Dermis lymphatic vessel endothelial cell (primary cell): ENCODE results near the gene MAP3K21. TPM values are rescaled to one million over a fixed set of nuclear protein-coding genes. Genes with fewer than 3 reads are reported as not detected.

ENCODE experiments used
- total RNA-seq: library from RNA; depleted of rRNA; stranded (reverse); fragments of >200 nt; gene quantifications from 2 replicates; pipeline ENCODE4 v1.2.1, GENCODE V29; 2014

Gene MAP3K21
- total RNA-seq, result 0.43 and 0.54 TPM in 2 replicates

GRCh38 chr1:233327651-233328141 is at the start of gene MAP3K21:
TSS of gene MAP3K21 (plus strand) at chr1:233327724. CDS start at chr1:233328029, 305 bp downstream.

GRCh38 chr1:233295237-233295974 is 32.1 kb upstream of the MAP3K21 start, which contains the start of gene PCNX2:
TSS of gene PCNX2 (minus strand) at chr1:233295725. CDS start at chr1:233295478, 247 bp downstream.

Other genes starting within 250 kb of the MAP3K21 start
- 0.26 and 0.43 TPM in 2 replicates for gene PCNX2, start 32.0 kb upstream of the MAP3K21 start, total RNA-seq